HG03521 (cell line): ENCODE measurements around the gene VAMP1.

ENCODE experiments used
- ATAC-seq: cut with Tn5 transposase; IDR thresholded peaks from one replicate; pipeline ENCODE4 v1.9.1; 2021; ENCODE audit warnings: mild to moderate bottlenecking, moderate library complexity; ENCODE audit not compliant: unreplicated experiment

VAMP1 gene

GRCh38 chr12:6426882-6427671 is 43.4 kb downstream of the VAMP1 start:
- ATAC-seq = peak; percentile 48

- no peak for ATAC-seq
Measured at GRCh38 chr12:6425590-6426531, 44.6 kb downstream of the VAMP1 start.

GRCh38 chr12:6424866-6425265 is 45.6 kb downstream of the VAMP1 start:
- no peak for ATAC-seq

- no peak for ATAC-seq
Measured at GRCh38 chr12:6424008-6424347, 46.5 kb downstream of the VAMP1 start.

- no peak for ATAC-seq
Measured at GRCh38 chr12:6423267-6424007, 47.0 kb downstream of the VAMP1 start.

GRCh38 chr12:6420364-6420763 is 50.1 kb downstream of the VAMP1 start:
- ATAC-seq = no peak

- no peak for ATAC-seq
Measured at GRCh38 chr12:6418796-6419195, 51.7 kb downstream of the VAMP1 start.

- ATAC-seq = no peak
Measured at GRCh38 chr12:6416596-6416995, 53.9 kb downstream of the VAMP1 start.
